HFFc6 (cell line): Measurements from ENCODE around the gene DDX52. TPM values are rescaled to one million over a fixed set of nuclear protein-coding genes. Genes with fewer than 3 reads are reported as not detected.

Experiments
- DNase-seq: peaks from one replicate; pipeline ENCODE4 v3.0.0-alpha.2; 2018
- H3K27ac Mint-ChIP-seq: 2 replicates; pipeline ENCODE4 v1.8.0; 2020; ENCODE audit warnings: mild to moderate bottlenecking, mixed read lengths
- H3K27me3 Mint-ChIP-seq: 2 replicates; pipeline ENCODE4 v1.8.0; 2021; ENCODE audit warnings: mild to moderate bottlenecking, moderate library complexity, mixed read lengths; ENCODE audit not compliant: insufficient read depth
- H3K36me3 Mint-ChIP-seq: 2 replicates; pipeline ENCODE4 v1.8.0; 2021; ENCODE audit warnings: low read depth, mixed read lengths
- H3K4me1 Mint-ChIP-seq: 2 replicates; pipeline ENCODE4 v1.8.0; 2020; ENCODE audit warnings: low read depth, mixed read lengths
- H3K4me3 Mint-ChIP-seq: 2 replicates; pipeline ENCODE4 v1.8.0; 2020; ENCODE audit warnings: mild to moderate bottlenecking, moderate library complexity, mixed read lengths
- H3K9me3 Mint-ChIP-seq: 2 replicates; pipeline ENCODE4 v1.8.0; 2020; ENCODE audit warnings: mild to moderate bottlenecking, mixed read lengths
- CTCF ChIP-seq: fragments of 200-600 bp; sonication (generic); IDR thresholded peaks from 2 replicates; pipeline ENCODE4 v1.5.0; 2021; ENCODE audit warnings: antibody characterized with exemption, mild to moderate bottlenecking
- total RNA-seq, 6 experiments: library from RNA; stranded (reverse); fragmentation: NEBNext Ultra II Directional; extraction: Animal tissue kit (Norgen Biotek cat#: 25700); gene quantifications; 2 replicates in 1 of 6; 3 replicates in 5 of 6; pipeline ENCODE4 v1.2.3, GENCODE V29; 2021

Gene DDX52
- total RNA-seq, 6 experiments from 2014 or later, result 22.4 to 29.8 (median 26.8) TPM

GRCh38 chr17:37678036-37678435 is 34.8 kb upstream of the DDX52 start:
- no peak for DNase-seq
- peaks cover 18% of the 10 kb centered on the region for H3K4me1 Mint-ChIP-seq
- peaks cover 10% of the 10 kb centered on the region; the same call in 1 of the 2 replicates for H3K27me3 Mint-ChIP-seq
- no peak overlapping the region for H3K4me3 Mint-ChIP-seq
- no peak for TF ChIP-seq CTCF
- H3K27ac Mint-ChIP-seq, result no peak overlapping the region
- no peaks in the 10 kb centered on the region for H3K36me3 Mint-ChIP-seq
- peaks cover 5% of the 10 kb centered on the region; the same call in 1 of the 2 replicates for H3K9me3 Mint-ChIP-seq

DNA sequence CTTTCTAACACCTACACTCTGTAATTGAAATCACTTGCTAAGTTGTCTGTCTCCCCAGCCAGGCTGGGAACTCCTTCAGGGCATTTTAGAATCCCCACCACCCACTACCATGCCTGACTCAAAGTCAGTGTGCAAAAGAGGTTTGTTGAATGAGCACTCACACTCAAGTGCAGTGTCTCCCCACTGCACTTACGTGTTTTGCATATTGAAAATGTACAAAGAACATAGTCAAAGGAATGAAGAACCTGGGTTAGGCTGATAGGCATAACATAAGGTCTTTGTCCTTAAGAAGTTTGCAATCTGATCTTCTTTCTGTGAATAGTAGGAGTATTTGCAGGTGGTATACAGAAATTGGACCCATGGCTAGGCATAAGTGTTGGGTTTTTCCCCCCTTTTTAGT is 33.8 kb upstream of the DDX52 start:
- Mint-ChIP-seq H3K27me3 (peaks cover 10% of the 10 kb centered on the region; the same call in 1 of the 2 replicates), H3K4me3 (no peak overlapping the region), H3K27ac (no peak overlapping the region), H3K9me3 (peaks cover 5% of the 10 kb centered on the region; the same call in 1 of the 2 replicates), H3K36me3 (no peaks in the 10 kb centered on the region), H3K4me1 (peaks cover 28% of the 10 kb centered on the region)
- DNase-seq, result no peak
- TF ChIP-seq CTCF, result no peak

GRCh38 chr17:37676115-37676925 is 33.1 kb upstream of the DDX52 start:
- peaks cover 7% of the 10 kb centered on the region; the same call in 1 of the 2 replicates for H3K27me3 Mint-ChIP-seq
- no peak overlapping the region for H3K4me3 Mint-ChIP-seq
- no peak overlapping the region for H3K27ac Mint-ChIP-seq
- H3K9me3 Mint-ChIP-seq, result peaks cover 5% of the 10 kb centered on the region; the same call in 1 of the 2 replicates
- no peak for DNase-seq
- H3K36me3 Mint-ChIP-seq, result no peaks in the 10 kb centered on the region
- TF ChIP-seq CTCF, result no peak
- H3K4me1 Mint-ChIP-seq, result peaks cover 35% of the 10 kb centered on the region

DNA sequence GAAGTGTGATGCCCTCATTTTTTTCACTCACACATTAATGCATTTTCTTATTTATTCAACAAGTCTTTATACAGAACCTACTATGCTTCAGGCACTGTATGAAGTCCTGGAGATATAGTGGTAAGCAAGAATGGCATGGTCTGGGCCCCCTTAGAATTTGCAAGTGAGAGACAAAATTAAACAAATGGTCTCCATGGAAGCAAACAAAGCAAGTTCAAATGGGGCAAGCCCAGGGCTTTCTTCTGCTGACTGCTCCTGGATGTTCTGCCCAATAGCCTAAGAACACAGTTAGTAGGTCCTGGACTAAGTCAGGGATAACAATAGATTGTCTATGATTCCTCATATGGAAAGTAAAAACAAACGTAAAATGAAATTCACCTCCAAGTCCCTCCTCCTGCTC is 31.3 kb upstream of the DDX52 start:
- DNase-seq, result no peak
- no peak for TF ChIP-seq CTCF
- peaks cover 5% of the 10 kb centered on the region; the same call in 1 of the 2 replicates for H3K27me3 Mint-ChIP-seq
- H3K4me3 Mint-ChIP-seq, result no peak overlapping the region
- H3K36me3 Mint-ChIP-seq, result no peaks in the 10 kb centered on the region
- H3K9me3 Mint-ChIP-seq, result peaks cover 5% of the 10 kb centered on the region; the same call in 1 of the 2 replicates
- peaks cover 46% of the 10 kb centered on the region for H3K4me1 Mint-ChIP-seq
- H3K27ac Mint-ChIP-seq, result no peak overlapping the region

GRCh38 chr17:37673386-37673785 is 30.1 kb upstream of the DDX52 start:
- Mint-ChIP-seq H3K9me3 (peaks cover 1% of the 10 kb centered on the region; the same call in 1 of the 2 replicates), H3K4me1 (peaks cover 46% of the 10 kb centered on the region), H3K27ac (no peak overlapping the region), H3K4me3 (no peak overlapping the region), H3K27me3 (no peaks in the 10 kb centered on the region; the same call in 1 of the 2 replicates), H3K36me3 (no peaks in the 10 kb centered on the region)
- DNase-seq, result no peak
- no peak for TF ChIP-seq CTCF
